Measurements from ENCODE around the gene RLN3.

DNA sequence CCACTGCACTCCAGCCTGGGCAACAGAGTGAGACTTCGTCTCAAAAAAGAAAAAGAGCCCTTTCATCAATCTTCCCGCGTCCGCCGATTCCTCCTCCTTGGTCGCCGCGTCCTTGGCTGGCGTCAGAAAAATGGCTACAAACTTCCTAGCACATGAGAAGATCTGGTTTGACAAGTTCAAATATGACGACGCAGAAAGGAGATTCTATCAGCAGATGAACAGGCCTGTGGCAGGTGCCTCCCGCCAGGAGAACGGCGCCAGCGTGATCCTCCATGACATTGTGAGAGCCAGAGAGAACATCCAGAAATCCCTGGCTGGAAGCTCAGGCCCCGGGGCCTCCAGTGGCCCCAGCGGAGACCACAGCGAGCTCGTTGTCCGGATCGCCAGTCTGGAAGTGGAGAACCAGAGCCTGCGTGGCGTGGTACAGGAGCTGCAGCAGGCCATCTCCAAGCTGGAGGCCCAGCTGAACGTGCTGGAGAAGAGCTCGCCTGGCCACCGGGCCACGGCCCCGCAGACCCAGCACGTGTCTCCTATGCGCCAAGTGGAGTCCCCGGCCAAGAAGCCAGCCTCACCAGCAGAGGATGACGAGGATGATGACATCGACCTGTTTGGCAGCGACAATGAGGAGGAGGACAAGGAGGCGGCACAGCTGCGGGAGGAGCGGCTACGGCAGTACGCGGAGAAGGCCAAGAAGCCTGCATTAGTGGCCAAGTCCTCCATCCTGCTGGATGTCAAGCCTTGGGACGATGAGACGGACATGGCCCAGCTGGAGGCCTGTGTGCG is 42.5 kb downstream of the RLN3 start:
- TF ChIP-seq CTCF (IDR thresholded peaks at IDR 0.05), result no peak
- TF ChIP-seq POLR2A (IDR thresholded peaks at IDR 0.05), result no peak
